GM18499 (cell line): ENCODE measurements around the gene FCRL5.

Source experiments
- ATAC-seq: cut with Tn5 transposase; IDR thresholded peaks from one replicate; pipeline ENCODE4 v1.9.1; 2021; ENCODE audit warnings: moderate number of reproducible peaks; ENCODE audit not compliant: insufficient read depth, unreplicated experiment

FCRL5 gene

GRCh38 chr1:157539568-157539967 lies 12.7 kb downstream of the FCRL5 start:
- ATAC-seq = no peak

GRCh38 chr1:157532569-157532968 lies 19.7 kb downstream of the FCRL5 start:
- ATAC-seq = no peak

GRCh38 chr1:157523774-157524493 lies 28.4 kb downstream of the FCRL5 start:
- no peak for ATAC-seq

- ATAC-seq = no peak
Observed at GRCh38 chr1:157521056-157521455, 31.3 kb downstream of the FCRL5 start.

GRCh38 chr1:157520386-157520935 lies 31.9 kb downstream of the FCRL5 start:
- ATAC-seq = no peak

GRCh38 chr1:157519451-157519850 lies 32.9 kb downstream of the FCRL5 start:
- ATAC-seq = no peak

- ATAC-seq = no peak
Observed at GRCh38 chr1:157517016-157517415, 35.3 kb downstream of the FCRL5 start.

- no peak for ATAC-seq
Observed at GRCh38 chr1:157515709-157516108, 36.6 kb downstream of the FCRL5 start.

- ATAC-seq = no peak
Observed at GRCh38 chr1:157515141-157515540, 37.2 kb downstream of the FCRL5 start.

- ATAC-seq = no peak
Observed at GRCh38 chr1:157512036-157512969, 40.0 kb downstream of the FCRL5 start.

GRCh38 chr1:157509546-157510232 lies 42.6 kb downstream of the FCRL5 start:
- no peak for ATAC-seq

- ATAC-seq = no peak
Observed at GRCh38 chr1:157505481-157506272, 46.6 kb downstream of the FCRL5 start.

- no peak for ATAC-seq
Observed at GRCh38 chr1:157504646-157505045, 47.7 kb downstream of the FCRL5 start.

GRCh38 chr1:157499521-157499920 lies 52.8 kb downstream of the FCRL5 start:
- ATAC-seq = no peak

GRCh38 chr1:157498736-157499090 lies 53.6 kb downstream of the FCRL5 start:
- no peak for ATAC-seq

GRCh38 chr1:157497987-157498735 lies 54.2 kb downstream of the FCRL5 start:
- no peak for ATAC-seq

- no peak for ATAC-seq
Observed at GRCh38 chr1:157497284-157497683, 55.0 kb downstream of the FCRL5 start.

- no peak for ATAC-seq
Observed at GRCh38 chr1:157496121-157496526, 56.2 kb downstream of the FCRL5 start.

GRCh38 chr1:157495285-157495684 lies 57.0 kb downstream of the FCRL5 start:
- ATAC-seq = no peak
